HCT116 (cell line): Measurements from ENCODE around the gene MTX2. TPM values are rescaled to one million over a fixed set of nuclear protein-coding genes. Genes with fewer than 3 reads are reported as not detected.

Experiments used
- ATAC-seq: fragments of 200-7000 bp; cut with Tn5 transposase; 2 replicates; pipeline ENCODE4 v1.9.1; 2020; ENCODE audit warnings: mild to moderate bottlenecking, moderate library complexity
- BruUV-seq: library from RNA; stranded (reverse); fragments of 400-500 nt; replicated peaks from 2 replicates; lab custom pipeline; 2021; lab: Mats Ljungman, UMichigan
- CTCF ChIA-PET: fragments of 300-600 bp; sonication (Branson Sonifier 250); formaldehyde crosslinking; loops from one replicate; lab custom pipeline; 2021; ENCODE audit warnings: antibody characterized with exemption; lab: Charles Lee
- POLR2A ChIA-PET: fragments of 300-600, 350-600 bp; sonication (Branson Sonifier 250); formaldehyde crosslinking; loops from one replicate; lab custom pipeline; 2021; ENCODE audit warnings: antibody characterized with exemption; lab: Charles Lee
- RAD21 ChIA-PET, 2 experiments: fragments of 300-600 bp; sonication (Branson Sonifier 250); formaldehyde crosslinking; loops; one replicate each; lab custom pipeline; 2023; ENCODE audit warnings: low total read pairs in 2 of 2; ENCODE audit not compliant: uncharacterized antibody in 2 of 2, unreplicated experiment in 2 of 2, low non-redundant PET in 1 of 2; lab: Charles Lee
- DNase-seq: peaks from one replicate; pipeline ENCODE4 v3.0.0-alpha.2; 2010; ENCODE audit warnings: low read depth, low spot score
- H2AFZ ChIP-seq: fragments of 200-600 bp; shearing (Covaris generic), sonication (generic); 2 replicates; pipeline ENCODE4 v1.6.1; 2017; ENCODE audit warnings: low read depth, mixed run types, mixed read lengths, antibody characterized with exemption, low read length; ENCODE audit not compliant: poor library complexity, severe bottlenecking
- H3K27ac ChIP-seq: 2 replicates; pipeline ENCODE4 v1.5.1; 2012; ENCODE audit warnings: low read depth, low read length
- H3K27me3 ChIP-seq: fragments of 200-600 bp; sonication (generic); 2 replicates; pipeline ENCODE4 v1.6.1; 2016; ENCODE audit warnings: mixed run types, low read length, mixed read lengths; ENCODE audit not compliant: insufficient read depth
- H3K36me3 ChIP-seq, 2 experiments: fragments of 200-500 bp in 1 of 2; fragments of 200-600 bp in 1 of 2; sonication (Bioruptor generic) in 1 of 2; sonication (generic) in 1 of 2; 2 replicates each; pipeline versions ENCODE4 v1.5.1 to v1.6.1; 2014 to 2016; ENCODE audit warnings: low read length in 2 of 2, inconsistent platforms in 1 of 2, mixed read lengths in 1 of 2, mixed run types in 1 of 2; ENCODE audit not compliant: insufficient read depth in 2 of 2, control insufficient read depth in 1 of 2
- H3K4me1 ChIP-seq, 2 experiments: fragments of 200-600 bp in 1 of 2; sonication (generic) in 1 of 2; 2 replicates each; pipeline versions ENCODE4 v1.5.1 to v1.6.1; 2012 to 2017; ENCODE audit warnings: low read length in 2 of 2, inconsistent platforms in 1 of 2, mild to moderate bottlenecking in 1 of 2, mixed read lengths in 1 of 2, mixed run types in 1 of 2, moderate library complexity in 1 of 2; ENCODE audit not compliant: insufficient read depth in 2 of 2, control insufficient read depth in 1 of 2
- H3K4me2 ChIP-seq: fragments of 200-600 bp; sonication (generic); 2 replicates; pipeline ENCODE4 v1.6.1; 2017; ENCODE audit warnings: mixed run types, low read length, mixed read lengths
- H3K4me3 ChIP-seq, 2 experiments: fragments of 200-600 bp in 1 of 2; sonication (generic) in 1 of 2; replicated peaks in 1 of 2; 2 replicates each; pipeline ENCODE4 v1.5.1; 2011 to 2016; ENCODE audit warnings: low read length in 2 of 2, control low read depth in 1 of 2, low read depth in 1 of 2, mild to moderate bottlenecking in 1 of 2, mixed read lengths in 1 of 2, mixed run types in 1 of 2
- H3K79me2 ChIP-seq: fragments of 200-600 bp; sonication (generic); 2 replicates; pipeline ENCODE4 v1.6.1; 2017; ENCODE audit warnings: mild to moderate bottlenecking, mixed run types, low read length, moderate library complexity, mixed read lengths; ENCODE audit not compliant: insufficient read depth
- H3K9ac ChIP-seq: fragments of 200-600 bp; sonication (generic); 2 replicates; pipeline ENCODE4 v1.6.1; 2016; ENCODE audit warnings: low read length, mixed read lengths
- H3K9me2 ChIP-seq: fragments of 200-600 bp; sonication (generic), shearing (Covaris generic); 2 replicates; pipeline ENCODE4 v1.6.1; 2017; ENCODE audit warnings: mixed run types, mild to moderate bottlenecking, moderate library complexity; ENCODE audit not compliant: insufficient read depth
- H3K9me3 ChIP-seq, 2 experiments: fragments of 200-500 bp in 1 of 2; fragments of 200-600 bp in 1 of 2; sonication (Bioruptor generic) in 1 of 2; sonication (generic) in 1 of 2; 2 replicates each; pipeline ENCODE4 v1.6.1; 2014 to 2017; ENCODE audit warnings: low read length in 2 of 2, mixed read lengths in 2 of 2, inconsistent platforms in 1 of 2, low read depth in 1 of 2, mild to moderate bottlenecking in 1 of 2, mixed run types in 1 of 2, moderate library complexity in 1 of 2; ENCODE audit not compliant: control insufficient read depth in 1 of 2, insufficient read depth in 1 of 2
- H4K20me1 ChIP-seq: fragments of 200-600 bp; sonication (generic), shearing (Covaris generic); 2 replicates; pipeline ENCODE4 v1.6.1; 2017; ENCODE audit warnings: mixed run types, mild to moderate bottlenecking, moderate library complexity; ENCODE audit not compliant: insufficient read depth
- ATF3 ChIP-seq: IDR thresholded peaks from 2 replicates; pipeline ENCODE4 v1.6.1; 2012
- CEBPB ChIP-seq: IDR thresholded peaks from 2 replicates; pipeline ENCODE4 v1.6.1; 2012; ENCODE audit warnings: low read depth
- EGR1 ChIP-seq: IDR thresholded peaks from 2 replicates; pipeline ENCODE4 v1.6.1; 2012; ENCODE audit warnings: low read depth
- EZH2 ChIP-seq: fragments of 200-600 bp; sonication (generic); IDR thresholded peaks from 2 replicates; pipeline ENCODE4 v1.6.1; 2017; ENCODE audit warnings: antibody characterized with exemption, mixed run types
- EZH2phosphoT487 ChIP-seq: fragments of 200-600 bp; IDR thresholded peaks from 2 replicates; pipeline ENCODE4 v1.6.1; 2018; ENCODE audit warnings: antibody characterized with exemption, borderline replicate concordance
- FOSL1 ChIP-seq: IDR thresholded peaks from 2 replicates; pipeline ENCODE4 v1.6.1; 2012; ENCODE audit warnings: low read depth
- JUND ChIP-seq: IDR thresholded peaks from 2 replicates; pipeline ENCODE4 v1.6.1; 2012
- POLR2AphosphoS5 ChIP-seq: IDR thresholded peaks from 2 replicates; pipeline ENCODE4 v1.6.1; 2011; ENCODE audit warnings: mild to moderate bottlenecking, low read depth, low read length, moderate library complexity
- RAD21 ChIP-seq: IDR thresholded peaks from 2 replicates; pipeline ENCODE4 v1.6.1; 2012; ENCODE audit warnings: low read depth, mild to moderate bottlenecking
- SIN3A ChIP-seq: IDR thresholded peaks from 2 replicates; pipeline ENCODE4 v1.6.1; 2012; ENCODE audit warnings: low read depth
- SP1 ChIP-seq: IDR thresholded peaks from 2 replicates; pipeline ENCODE4 v1.6.1; 2012; ENCODE audit warnings: low read depth
- SRF ChIP-seq: IDR thresholded peaks from 2 replicates; pipeline ENCODE4 v1.6.1; 2012; ENCODE audit warnings: low read depth
- TCF7L2 ChIP-seq: IDR thresholded peaks from 2 replicates; pipeline ENCODE4 v1.7.0; 2011; ENCODE audit warnings: borderline replicate concordance, inconsistent platforms; ENCODE audit not compliant: insufficient read depth, insufficient read length; ENCODE audit errors: extremely low read depth
- ZFX ChIP-seq: fragments of 450-650 bp; IDR thresholded peaks from 2 replicates; pipeline ENCODE4 v1.6.1; 2017
- ZNF274 ChIP-seq: fragments of 200-500 bp; sonication (Bioruptor generic); IDR thresholded peaks from 2 replicates; pipeline ENCODE4 v1.6.1; 2014; ENCODE audit warnings: mild to moderate bottlenecking, low read depth, low read length, inconsistent platforms
- intact Hi-C: fragments of 100-400 bp; cut with micrococcal nuclease; formaldehyde crosslinking; loops from 2 replicates; pipeline ENCODE4 v1.10.0; 2022
- total RNA-seq: library from RNA; stranded (reverse); gene quantifications from one replicate; pipeline ENCODE4 v1.2.1, GENCODE V29; 2021; ENCODE audit not compliant: unreplicated experiment
- TF ChIP-seq, protein P1 (sequence below), 3 experiments: fragments of 200-600 bp in 1 of 3; sonication (generic) in 1 of 3; IDR thresholded peaks in 2 of 3; conservative IDR thresholded peaks in 1 of 3; 2 replicates each; pipeline ENCODE4 v1.5.1; 2012 to 2017; ENCODE audit warnings: low read depth in 2 of 3, low read length in 2 of 3, antibody characterized with exemption in 1 of 3, borderline replicate concordance in 1 of 3, control low read depth in 1 of 3, mild to moderate bottlenecking in 1 of 3, mixed read lengths in 1 of 3, mixed run types in 1 of 3, moderate library complexity in 1 of 3; ENCODE audit not compliant: insufficient read depth in 1 of 3

MTX2 gene
- total RNA-seq, 1 experiment from 2014 or later, result 38.9 TPM

DNA sequence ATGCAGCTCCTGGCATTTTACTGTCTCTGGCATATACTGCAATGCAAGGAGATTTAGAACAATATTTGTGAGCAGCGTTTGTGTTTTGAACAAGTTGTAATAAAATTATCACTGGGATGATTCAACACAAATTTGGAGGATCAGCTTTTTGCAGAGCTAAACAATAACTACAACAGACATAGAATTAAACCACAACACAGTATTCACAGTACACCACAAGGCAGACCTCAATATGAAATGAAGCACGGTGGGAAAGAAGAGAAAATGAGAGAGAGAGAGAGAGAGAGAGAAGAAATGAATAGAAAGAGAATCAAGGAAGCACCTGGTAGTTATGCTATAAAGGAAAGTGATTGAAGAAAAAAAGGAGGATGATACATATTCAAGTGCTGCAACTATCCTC, 41.4 kb upstream of the MTX2 start (continued):
- TF ChIP-seq FOSL1, result no peak

GRCh38 chr2:176234156-176234555, 35.1 kb upstream of the MTX2 start:
- H3K4me3 ChIP-seq, result no peak overlapping the region
- no TSS peak for BruUV-seq
- H3K4me2 ChIP-seq, result no peak overlapping the region
- H2AFZ ChIP-seq, result no peak overlapping the region
- ChIA-PET POLR2A (no interaction called here), CTCF (interaction anchor here (1.4 kb wide), 1 partner anchor 221 kb away, joined by 3 read pairs; no protein-coding TSS in a partner anchor), RAD21 (no interaction called here)
- no peaks in the 10 kb centered on the region for H4K20me1 ChIP-seq
- no peak overlapping the region for H3K27ac ChIP-seq
- H3K79me2 ChIP-seq, result no peaks in the 10 kb centered on the region
- no peaks in the 10 kb centered on the region for H3K27me3 ChIP-seq
- ATAC-seq (no peak), DNase-seq (no peak)
- no peaks in the 10 kb centered on the region for H3K36me3 ChIP-seq
- no peaks in the 10 kb centered on the region for H3K4me1 ChIP-seq
- H3K9me3 ChIP-seq, result no peaks in the 10 kb centered on the region
- H3K9me2 ChIP-seq, result no peaks in the 10 kb centered on the region
- H3K9ac ChIP-seq, result no peak overlapping the region
- no peak for TF ChIP-seq RAD21
- no peak for TF ChIP-seq ATF3
- no peak for TF ChIP-seq POLR2AphosphoS5
- TF ChIP-seq SP1, result no peak
- TF ChIP-seq CEBPB, result no peak
- no peak for TF ChIP-seq TCF7L2
- no peak for TF ChIP-seq EGR1
- no peak for TF ChIP-seq SRF
- no peak for TF ChIP-seq EZH2
- no peak for TF ChIP-seq SIN3A
- TF ChIP-seq JUND, result no peak
- no peak for TF ChIP-seq ZNF274
- no peak for TF ChIP-seq EZH2phosphoT487
- TF ChIP-seq, protein P1, sequence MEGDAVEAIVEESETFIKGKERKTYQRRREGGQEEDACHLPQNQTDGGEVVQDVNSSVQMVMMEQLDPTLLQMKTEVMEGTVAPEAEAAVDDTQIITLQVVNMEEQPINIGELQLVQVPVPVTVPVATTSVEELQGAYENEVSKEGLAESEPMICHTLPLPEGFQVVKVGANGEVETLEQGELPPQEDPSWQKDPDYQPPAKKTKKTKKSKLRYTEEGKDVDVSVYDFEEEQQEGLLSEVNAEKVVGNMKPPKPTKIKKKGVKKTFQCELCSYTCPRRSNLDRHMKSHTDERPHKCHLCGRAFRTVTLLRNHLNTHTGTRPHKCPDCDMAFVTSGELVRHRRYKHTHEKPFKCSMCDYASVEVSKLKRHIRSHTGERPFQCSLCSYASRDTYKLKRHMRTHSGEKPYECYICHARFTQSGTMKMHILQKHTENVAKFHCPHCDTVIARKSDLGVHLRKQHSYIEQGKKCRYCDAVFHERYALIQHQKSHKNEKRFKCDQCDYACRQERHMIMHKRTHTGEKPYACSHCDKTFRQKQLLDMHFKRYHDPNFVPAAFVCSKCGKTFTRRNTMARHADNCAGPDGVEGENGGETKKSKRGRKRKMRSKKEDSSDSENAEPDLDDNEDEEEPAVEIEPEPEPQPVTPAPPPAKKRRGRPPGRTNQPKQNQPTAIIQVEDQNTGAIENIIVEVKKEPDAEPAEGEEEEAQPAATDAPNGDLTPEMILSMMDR (IDR thresholded peaks at IDR 0.05 in 2 of 3, conservative IDR thresholded peaks at IDR 0.05 in 1 of 3; ENCODE audit: borderline replicate concordance in 1 of 3, insufficient read depth in 1 of 3, low read depth in 2 of 3, low read length in 2 of 3), result no peak
- no peak for TF ChIP-seq ZFX
- intact Hi-C loops, result no loop called here
